OCI-LY1 (cell line): ENCODE results near the gene PIK3C2G.
A peak's percentile ranks its signal among the peaks of the same experiment; 100 is the strongest.

Experiments used
- H2AFZ ChIP-seq: fragments of 200-600 bp; sonication (generic), shearing (Covaris generic); 2 replicates; pipeline ENCODE4 v1.6.0; 2014; ENCODE audit warnings: antibody characterized with exemption, mild to moderate bottlenecking, low read length
- H3F3A ChIP-seq: fragments of 200-600 bp; sonication (generic), shearing (Covaris generic); 2 replicates; pipeline ENCODE4 v1.6.0; 2014; ENCODE audit warnings: mild to moderate bottlenecking, antibody characterized with exemption, low read length, moderate library complexity; ENCODE audit not compliant: insufficient read depth
- H3K27ac ChIP-seq: fragments of 200-600 bp; sonication (generic); 2 replicates; pipeline ENCODE4 v1.5.1; 2014; ENCODE audit warnings: low read length, mixed run types, mild to moderate bottlenecking, low read depth; ENCODE audit not compliant: poor library complexity, severe bottlenecking
- H3K27me3 ChIP-seq: fragments of 200-600 bp; sonication (generic); 2 replicates; pipeline ENCODE4 v1.6.0; 2014; ENCODE audit warnings: antibody characterized with exemption, mild to moderate bottlenecking, low read length, moderate library complexity; ENCODE audit not compliant: insufficient read depth
- H3K36me3 ChIP-seq: fragments of 200-600 bp; sonication (generic); 2 replicates; pipeline ENCODE4 v1.6.1; 2014; ENCODE audit warnings: mild to moderate bottlenecking, antibody characterized with exemption, low read length, moderate library complexity, mixed read lengths; ENCODE audit not compliant: insufficient read depth
- H3K4me1 ChIP-seq: fragments of 200-600 bp; sonication (generic); 2 replicates; pipeline ENCODE4 v1.5.1; 2014; ENCODE audit warnings: mild to moderate bottlenecking, low read length, moderate library complexity; ENCODE audit not compliant: insufficient read depth, severe bottlenecking
- H3K4me2 ChIP-seq: fragments of 200-600 bp; sonication (generic), shearing (Covaris generic); 2 replicates; pipeline ENCODE4 v1.6.1; 2014; ENCODE audit warnings: low read length
- H3K4me3 ChIP-seq: fragments of 200-600 bp; sonication (generic); 2 replicates; pipeline ENCODE4 v1.5.1; 2014; ENCODE audit warnings: low read length, low read depth, mild to moderate bottlenecking, mixed read lengths; ENCODE audit not compliant: poor library complexity, severe bottlenecking
- H3K79me2 ChIP-seq: fragments of 200-600 bp; shearing (Covaris generic); 2 replicates; pipeline ENCODE4 v1.6.1; 2016; ENCODE audit warnings: mixed run types, low read length, mixed read lengths; ENCODE audit not compliant: insufficient read depth
- H3K9ac ChIP-seq: fragments of 200-600 bp; sonication (generic), shearing (Covaris generic); 2 replicates; pipeline ENCODE4 v1.6.1; 2014; ENCODE audit warnings: mild to moderate bottlenecking, low read length, mixed read lengths
- H3K9me2 ChIP-seq: fragments of 200-600 bp; sonication (generic), shearing (Covaris generic); 2 replicates; pipeline ENCODE4 v1.6.1; 2014; ENCODE audit warnings: low read depth, mild to moderate bottlenecking, low read length, mixed read lengths
- H3K9me3 ChIP-seq: fragments of 200-600 bp; shearing (Covaris generic); 2 replicates; pipeline ENCODE4 v1.6.1; 2014; ENCODE audit warnings: low read length, mixed read lengths
- H4K20me1 ChIP-seq: fragments of 200-600 bp; sonication (generic), shearing (Covaris generic); 2 replicates; pipeline ENCODE4 v1.6.0; 2016; ENCODE audit warnings: mild to moderate bottlenecking, low read length; ENCODE audit not compliant: insufficient read depth
- EZH2 ChIP-seq: fragments of 200-600 bp; sonication (generic), shearing (Covaris generic); IDR thresholded peaks from 2 replicates; pipeline ENCODE4 v1.8.0; 2017; ENCODE audit warnings: borderline replicate concordance, mixed run types, mild to moderate bottlenecking, antibody characterized with exemption, low read length, moderate library complexity, mixed read lengths
- TF ChIP-seq, protein P1 (sequence below): fragments of 200-600 bp; sonication (generic), shearing (Covaris generic); IDR thresholded peaks from 2 replicates; pipeline ENCODE4 v1.5.1; 2017; ENCODE audit warnings: mild to moderate bottlenecking, antibody characterized with exemption, low read length, moderate library complexity, mixed read lengths

Gene PIK3C2G

DNA sequence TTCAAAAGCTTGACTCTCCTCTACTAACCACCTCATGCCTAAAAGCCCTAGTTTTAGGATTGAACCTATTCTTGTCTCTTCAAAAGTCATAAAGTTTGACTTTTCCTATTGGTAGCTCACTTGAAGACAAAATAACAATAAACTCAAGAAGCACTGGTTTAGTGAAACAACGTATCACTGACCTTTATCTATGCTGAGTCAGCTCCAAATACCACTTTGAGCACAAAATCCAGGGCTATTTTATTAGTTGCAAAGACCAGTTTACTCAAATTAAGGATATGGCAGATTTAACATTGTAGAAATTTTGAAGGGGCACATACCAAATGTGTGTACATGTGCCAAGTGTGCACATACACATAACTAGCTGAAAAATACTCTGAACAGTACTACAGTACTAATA, 45.0 kb downstream of the PIK3C2G start:
- Histone ChIP-seq H3K9me3 (no peaks in the 10 kb centered on the region), H2AFZ (no peak overlapping the region), H3K27ac (no peak overlapping the region), H3K9me2 (no peaks in the 10 kb centered on the region), H3K27me3 (no peaks in the 10 kb centered on the region), H3K4me1 (no peaks in the 10 kb centered on the region), H3K36me3 (no peaks in the 10 kb centered on the region), H3K4me3 (no peak overlapping the region), H3F3A (no peaks in the 10 kb centered on the region), H3K79me2 (no peaks in the 10 kb centered on the region), H3K9ac (no peak overlapping the region), H3K4me2 (no peak overlapping the region), H4K20me1 (no peaks in the 10 kb centered on the region)
- TF ChIP-seq EZH2, result no peak
- TF ChIP-seq, protein P1, sequence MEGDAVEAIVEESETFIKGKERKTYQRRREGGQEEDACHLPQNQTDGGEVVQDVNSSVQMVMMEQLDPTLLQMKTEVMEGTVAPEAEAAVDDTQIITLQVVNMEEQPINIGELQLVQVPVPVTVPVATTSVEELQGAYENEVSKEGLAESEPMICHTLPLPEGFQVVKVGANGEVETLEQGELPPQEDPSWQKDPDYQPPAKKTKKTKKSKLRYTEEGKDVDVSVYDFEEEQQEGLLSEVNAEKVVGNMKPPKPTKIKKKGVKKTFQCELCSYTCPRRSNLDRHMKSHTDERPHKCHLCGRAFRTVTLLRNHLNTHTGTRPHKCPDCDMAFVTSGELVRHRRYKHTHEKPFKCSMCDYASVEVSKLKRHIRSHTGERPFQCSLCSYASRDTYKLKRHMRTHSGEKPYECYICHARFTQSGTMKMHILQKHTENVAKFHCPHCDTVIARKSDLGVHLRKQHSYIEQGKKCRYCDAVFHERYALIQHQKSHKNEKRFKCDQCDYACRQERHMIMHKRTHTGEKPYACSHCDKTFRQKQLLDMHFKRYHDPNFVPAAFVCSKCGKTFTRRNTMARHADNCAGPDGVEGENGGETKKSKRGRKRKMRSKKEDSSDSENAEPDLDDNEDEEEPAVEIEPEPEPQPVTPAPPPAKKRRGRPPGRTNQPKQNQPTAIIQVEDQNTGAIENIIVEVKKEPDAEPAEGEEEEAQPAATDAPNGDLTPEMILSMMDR, result no peak

DNA sequence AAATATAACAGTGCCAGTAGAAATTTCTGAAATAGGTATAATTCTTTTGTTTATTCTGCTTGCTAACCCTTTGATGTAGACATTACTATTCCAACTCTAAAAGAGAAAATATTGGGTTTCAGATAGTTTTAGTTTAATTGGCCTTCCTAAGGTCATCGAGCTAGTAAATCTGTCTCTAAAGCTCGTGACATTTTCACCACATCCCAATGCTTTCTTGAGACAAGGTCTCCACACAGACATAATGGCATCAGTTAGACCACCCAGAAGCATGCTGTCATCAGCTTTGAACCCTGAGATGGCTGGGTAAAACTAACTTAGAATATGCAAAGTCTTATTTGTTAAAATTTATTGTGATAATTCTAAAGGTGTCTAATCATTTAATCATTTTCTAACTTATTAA, 52.0 kb downstream of the PIK3C2G start:
- H3K9me2 ChIP-seq, result no peaks in the 10 kb centered on the region
- TF ChIP-seq, protein P1, result no peak
- no peak for TF ChIP-seq EZH2
- H3K9me3 ChIP-seq, result no peaks in the 10 kb centered on the region
- no peak overlapping the region for H3K4me3 ChIP-seq
- H3K36me3 ChIP-seq, result no peaks in the 10 kb centered on the region
- no peak overlapping the region for H3K9ac ChIP-seq
- H3F3A ChIP-seq, result no peaks in the 10 kb centered on the region
- no peaks in the 10 kb centered on the region for H3K79me2 ChIP-seq
- H3K27ac ChIP-seq, result no peak overlapping the region
- H3K4me2 ChIP-seq, result no peak overlapping the region
- H2AFZ ChIP-seq, result no peak overlapping the region
- H4K20me1 ChIP-seq, result no peaks in the 10 kb centered on the region
- no peaks in the 10 kb centered on the region for H3K4me1 ChIP-seq
- H3K27me3 ChIP-seq, result no peaks in the 10 kb centered on the region

DNA sequence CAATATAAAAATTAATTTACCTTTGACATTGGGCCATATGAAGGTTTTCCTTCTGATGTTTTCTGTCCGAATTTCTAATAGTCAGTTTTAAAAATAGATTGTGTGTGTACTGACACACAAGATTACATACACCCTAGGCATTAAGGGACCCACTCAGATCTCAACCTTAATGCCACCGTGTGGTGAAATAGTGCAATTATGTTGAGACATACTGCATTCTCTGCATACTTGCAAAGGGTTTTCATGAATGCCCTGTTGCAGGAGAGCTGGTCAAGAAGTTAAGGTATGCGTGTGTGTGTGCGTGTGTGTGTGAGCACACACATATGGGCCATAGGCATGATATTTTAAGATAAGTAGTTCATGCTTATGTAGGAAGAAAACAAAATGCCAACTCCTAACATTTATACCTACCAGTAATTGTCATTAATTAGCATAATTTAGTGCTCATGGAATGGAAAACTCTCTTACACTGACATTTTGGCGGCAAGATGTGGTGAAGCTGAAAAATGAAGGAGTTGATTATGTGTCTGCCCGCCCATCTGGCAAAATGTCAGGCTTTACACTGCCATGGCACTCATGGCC, 58.8 kb downstream of the PIK3C2G start:
- H4K20me1 ChIP-seq, result no peaks in the 10 kb centered on the region
- no peak overlapping the region for H3K4me3 ChIP-seq
- H3F3A ChIP-seq, result no peaks in the 10 kb centered on the region
- no peaks in the 10 kb centered on the region for H3K36me3 ChIP-seq
- H3K9ac ChIP-seq, result no peak overlapping the region
- no peak overlapping the region for H3K4me2 ChIP-seq
- no peaks in the 10 kb centered on the region for H3K27me3 ChIP-seq
- no peak overlapping the region for H2AFZ ChIP-seq
- no peaks in the 10 kb centered on the region for H3K4me1 ChIP-seq
- H3K9me3 ChIP-seq, result no peaks in the 10 kb centered on the region
- no peak overlapping the region for H3K27ac ChIP-seq
- no peaks in the 10 kb centered on the region for H3K9me2 ChIP-seq
- no peaks in the 10 kb centered on the region for H3K79me2 ChIP-seq
- TF ChIP-seq EZH2, result no peak
- TF ChIP-seq, protein P1, result peak; percentile 47; the same call in 1 of the 2 replicates
